ENCODE data around the gene BMERB1.
"Not testable (repeated sequence)": the region's sequence is repeated elsewhere in the genome, so short reads cannot be mapped to it uniquely, and the experiment has no call there.

The BMERB1 gene

GRCh38 chr16:15598648-15599190 is 164.3 kb downstream of the BMERB1 start:
- no peak for DNase-seq

- no peak for DNase-seq
Observed at GRCh38 chr16:15599303-15600070, 165.1 kb downstream of the BMERB1 start.

DNA sequence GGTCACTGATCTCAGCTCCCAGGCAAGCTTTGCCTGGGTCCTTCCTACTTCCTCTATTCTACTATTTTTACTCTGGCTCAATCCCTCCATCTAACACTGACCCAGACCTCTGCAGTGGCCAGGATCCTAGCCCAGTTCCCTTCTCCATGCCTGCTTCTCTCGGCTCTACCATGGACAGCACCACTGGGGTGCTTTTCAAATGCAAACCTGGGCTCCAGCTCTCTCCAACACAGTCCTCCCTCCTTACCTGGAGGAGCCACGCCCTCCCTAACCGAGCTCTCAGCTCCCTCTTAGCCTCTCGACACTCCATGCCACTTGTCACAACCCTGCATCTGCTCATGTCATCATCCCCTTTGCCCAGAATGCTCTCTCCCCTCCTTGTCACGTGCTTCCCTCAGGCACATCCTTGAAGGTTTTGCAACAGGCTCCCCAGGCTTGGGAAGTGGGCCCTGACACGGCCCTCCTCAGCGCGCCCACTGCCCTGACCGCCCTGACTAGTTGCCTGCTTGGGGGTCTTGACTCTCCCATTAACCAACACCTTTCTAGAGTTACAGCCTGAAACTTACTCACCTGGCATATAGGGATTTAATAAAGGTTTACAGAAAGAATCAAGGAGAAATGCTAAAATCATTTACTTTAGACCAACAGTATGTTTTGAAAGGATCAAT is 167.0 kb downstream of the BMERB1 start:
- no peak for DNase-seq

DNA sequence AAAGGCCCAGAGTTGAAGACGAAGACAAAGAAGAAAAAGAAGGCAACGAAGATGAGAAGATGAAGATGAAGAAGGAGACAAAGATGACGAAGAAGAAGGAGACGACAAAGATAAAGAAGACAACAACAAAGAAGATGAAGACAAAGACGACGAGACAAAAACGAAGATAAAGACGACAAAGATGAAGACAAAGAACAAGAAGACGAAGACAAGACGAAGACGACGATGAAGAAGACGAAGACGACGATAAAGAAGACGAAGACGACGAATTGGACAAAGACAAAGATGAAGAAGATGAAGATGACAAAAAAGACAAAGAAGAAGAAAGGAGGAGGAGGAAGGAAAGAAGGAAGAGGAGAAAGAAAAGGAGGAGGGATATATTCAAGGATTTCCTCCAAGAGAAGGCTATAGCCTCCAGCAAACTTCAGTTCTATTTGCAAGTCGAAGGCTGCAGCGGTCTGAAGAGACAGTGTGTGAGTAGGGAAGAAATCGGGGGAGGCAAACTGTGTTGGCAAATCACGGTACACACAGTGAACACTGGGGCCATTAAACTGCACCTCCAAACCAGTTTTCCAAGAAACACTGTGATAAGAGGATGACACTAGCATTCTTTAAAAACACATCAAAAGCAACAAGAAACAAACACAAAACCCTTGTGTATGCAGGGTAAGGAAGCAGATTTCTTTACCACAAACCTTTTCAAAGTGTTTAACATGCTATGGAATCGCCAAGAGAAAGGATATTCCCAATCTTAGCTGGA is 168.1 kb downstream of the BMERB1 start:
- DNase-seq: no peak

- DNase-seq: no peak
Observed at GRCh38 chr16:15604460-15605440, 170.4 kb downstream of the BMERB1 start.

DNA sequence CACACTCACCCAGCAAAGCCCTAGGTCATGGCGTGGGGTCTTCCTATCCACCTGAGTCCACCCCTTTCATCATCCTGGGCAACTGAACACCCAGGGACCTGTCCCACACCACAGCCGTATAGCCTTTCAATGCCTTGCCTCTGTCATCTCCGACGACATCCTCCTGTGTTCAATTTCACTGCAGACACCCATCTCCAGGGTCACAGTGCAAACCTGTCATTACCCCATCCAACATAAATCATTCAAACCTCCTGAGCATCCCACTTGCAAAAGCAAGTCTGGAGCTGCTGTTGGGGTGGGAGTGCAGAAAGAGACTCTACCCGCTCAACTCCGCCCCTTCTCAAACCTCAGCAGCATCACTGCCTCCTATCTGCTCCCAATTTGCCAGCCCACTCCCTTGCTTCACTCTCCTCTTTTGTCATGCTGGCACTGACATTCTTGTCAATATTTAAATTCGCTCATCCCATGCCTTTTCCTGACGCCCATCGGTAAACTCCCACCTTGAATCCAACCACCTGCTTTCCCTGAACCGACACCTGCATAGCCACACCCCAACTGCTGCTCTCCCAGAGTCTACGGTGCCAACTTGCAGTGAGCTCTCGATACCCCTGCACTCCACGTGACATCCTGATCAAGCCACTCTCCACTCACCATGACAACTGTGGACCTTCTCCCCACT is 171.6 kb downstream of the BMERB1 start:
- DNase-seq: no peak

DNA sequence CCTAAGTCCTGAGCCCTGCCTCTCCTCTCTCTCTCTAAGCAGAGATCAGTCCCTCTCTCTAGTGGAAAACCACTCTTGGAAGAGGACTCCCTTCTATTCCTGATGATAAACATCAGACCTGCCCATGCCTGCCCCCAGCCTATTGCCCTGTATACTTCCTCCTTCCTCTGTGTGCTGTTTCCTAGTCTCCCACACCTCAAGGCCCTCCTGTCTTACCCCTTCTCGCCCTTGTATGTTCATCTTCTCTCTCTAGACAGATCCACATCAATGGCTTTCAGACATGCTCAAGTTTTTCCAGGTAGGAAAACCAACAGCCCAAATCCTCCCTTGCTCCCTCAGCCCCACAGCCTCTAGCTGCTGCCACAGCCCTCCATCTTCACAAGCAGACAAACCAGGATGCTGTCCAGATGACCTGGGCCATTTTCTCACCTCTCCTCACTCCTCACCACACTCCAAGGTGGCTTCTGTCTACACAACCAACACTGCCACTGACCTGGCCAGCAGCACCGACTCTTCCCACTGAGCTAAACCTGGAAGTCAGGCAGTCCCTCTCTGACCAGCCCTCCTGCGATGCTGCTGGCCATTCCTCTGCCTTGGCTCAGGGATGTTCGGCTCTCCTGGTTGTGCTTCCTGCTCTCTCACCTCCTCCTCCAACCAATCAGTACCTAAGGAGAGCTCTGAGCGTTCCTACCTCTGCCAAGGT is 172.3 kb downstream of the BMERB1 start:
- no peak for DNase-seq

DNA sequence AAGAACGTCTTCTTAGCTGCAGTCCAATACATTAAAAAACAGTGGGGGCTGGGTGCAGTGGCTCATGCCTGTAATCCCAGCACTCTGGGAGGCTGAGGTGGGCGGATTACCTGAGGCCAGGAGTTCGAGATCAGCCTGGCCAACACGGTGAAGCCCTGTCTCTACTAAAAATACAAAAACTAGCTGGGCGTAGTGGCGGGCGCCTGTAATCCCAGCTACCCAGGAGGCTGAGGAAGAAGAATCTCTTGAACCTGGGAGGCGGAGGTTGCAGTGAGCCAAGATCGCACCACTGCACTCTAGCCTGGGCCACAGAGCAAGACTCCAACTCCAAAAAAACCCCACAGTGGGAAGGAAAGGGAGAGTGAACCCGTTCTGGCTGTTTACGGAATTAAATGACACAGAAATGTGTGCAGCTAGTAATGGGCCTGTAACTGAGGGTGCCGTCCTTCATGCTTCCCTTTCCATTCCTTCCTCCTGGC is 172.9 kb downstream of the BMERB1 start:
- DNase-seq: not testable (repeated sequence)

GRCh38 chr16:15607700-15608396 is 173.5 kb downstream of the BMERB1 start:
- DNase-seq: no peak

DNA sequence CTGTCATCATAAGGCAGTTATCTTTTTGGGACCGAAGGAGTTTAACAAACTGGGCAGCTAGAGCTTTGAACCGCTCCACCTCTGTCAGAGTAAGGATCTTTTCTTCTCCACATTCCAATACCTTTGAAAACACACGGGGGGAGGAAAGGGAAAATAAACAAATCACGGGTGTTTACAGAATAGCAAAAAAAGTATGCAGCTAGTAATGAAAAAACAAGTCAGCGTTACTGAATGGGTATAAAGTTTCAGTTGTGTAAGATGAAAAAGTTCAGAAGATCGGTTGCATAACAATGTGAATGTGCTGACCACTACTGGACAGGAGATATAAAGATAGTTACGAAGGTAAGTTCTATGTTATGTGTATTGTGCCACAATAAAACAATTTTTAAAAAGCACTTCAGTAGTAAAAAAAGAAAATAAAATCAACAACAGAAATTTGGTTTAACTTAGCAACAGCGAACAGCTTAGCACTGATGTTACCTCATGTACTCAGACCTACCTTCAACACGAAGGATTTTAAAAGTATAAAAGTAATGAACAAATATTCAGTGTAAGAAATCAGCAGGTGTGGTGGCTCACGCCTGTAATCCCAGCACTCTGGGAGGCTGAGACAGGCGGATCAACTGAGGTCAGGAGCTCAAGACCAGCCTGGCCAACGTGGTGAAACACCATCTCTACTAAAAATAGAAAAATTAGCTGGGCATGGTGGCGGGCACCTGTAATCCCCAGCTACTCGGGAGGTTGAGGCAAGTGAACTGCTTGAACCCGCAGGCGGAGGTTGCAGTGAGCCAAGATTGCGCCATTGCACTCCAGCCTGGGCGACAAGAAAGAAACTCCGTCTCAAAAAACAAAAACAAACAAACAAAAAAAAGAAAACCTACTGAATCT is 174.3 kb downstream of the BMERB1 start:
- no peak for DNase-seq

- no peak for DNase-seq
Observed at GRCh38 chr16:15609286-15609649, 174.9 kb downstream of the BMERB1 start.

DNA sequence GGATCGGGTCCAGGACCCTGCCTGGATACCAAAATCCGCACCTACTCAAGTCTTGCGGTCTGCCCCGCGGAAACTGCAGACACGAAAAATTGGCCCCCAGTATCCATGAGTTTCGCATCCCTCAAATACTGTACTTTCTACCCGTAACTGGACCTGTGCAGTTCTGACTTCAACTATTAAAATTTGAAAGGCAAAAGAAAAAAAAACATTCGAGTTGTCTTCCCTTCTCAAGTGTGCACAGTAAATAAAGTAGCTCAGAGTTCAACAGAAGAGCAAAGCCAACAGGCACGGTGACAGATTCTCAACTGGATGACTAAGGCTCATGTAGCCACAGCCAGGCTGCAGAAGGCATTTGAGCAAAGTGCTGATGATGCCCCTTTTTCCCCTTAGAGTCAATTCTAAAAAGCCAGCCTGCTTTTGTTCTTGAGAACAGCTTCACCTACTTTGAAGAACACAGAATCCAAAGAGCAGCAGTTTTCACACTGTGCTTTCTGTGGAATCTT is 176.0 kb downstream of the BMERB1 start:
- DNase-seq: no peak

- DNase-seq: no peak
Observed at GRCh38 chr16:15611610-15612009, 177.2 kb downstream of the BMERB1 start.

GRCh38 chr16:15613676-15614075 is 179.3 kb downstream of the BMERB1 start:
- no peak for DNase-seq

DNA sequence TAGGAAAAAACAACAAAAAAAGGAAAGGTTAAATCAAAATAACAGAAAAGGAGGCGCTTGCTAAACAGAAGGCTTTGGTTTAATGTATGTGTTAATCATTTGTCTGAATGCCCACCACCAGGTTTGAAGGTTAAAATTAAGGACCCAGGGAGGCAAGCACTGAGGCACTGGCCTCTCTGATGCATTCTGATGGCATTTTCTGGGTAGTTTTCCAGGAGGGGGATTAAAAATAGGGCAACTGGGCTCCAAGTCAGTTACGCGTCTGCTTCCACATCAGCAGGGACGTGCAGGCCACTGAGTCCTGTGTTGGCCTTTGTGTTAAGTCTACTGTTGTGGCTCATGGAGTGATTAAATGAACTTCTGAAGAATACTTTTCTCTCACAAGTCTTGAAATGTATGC is 181.6 kb downstream of the BMERB1 start:
- DNase-seq: no peak

DNA sequence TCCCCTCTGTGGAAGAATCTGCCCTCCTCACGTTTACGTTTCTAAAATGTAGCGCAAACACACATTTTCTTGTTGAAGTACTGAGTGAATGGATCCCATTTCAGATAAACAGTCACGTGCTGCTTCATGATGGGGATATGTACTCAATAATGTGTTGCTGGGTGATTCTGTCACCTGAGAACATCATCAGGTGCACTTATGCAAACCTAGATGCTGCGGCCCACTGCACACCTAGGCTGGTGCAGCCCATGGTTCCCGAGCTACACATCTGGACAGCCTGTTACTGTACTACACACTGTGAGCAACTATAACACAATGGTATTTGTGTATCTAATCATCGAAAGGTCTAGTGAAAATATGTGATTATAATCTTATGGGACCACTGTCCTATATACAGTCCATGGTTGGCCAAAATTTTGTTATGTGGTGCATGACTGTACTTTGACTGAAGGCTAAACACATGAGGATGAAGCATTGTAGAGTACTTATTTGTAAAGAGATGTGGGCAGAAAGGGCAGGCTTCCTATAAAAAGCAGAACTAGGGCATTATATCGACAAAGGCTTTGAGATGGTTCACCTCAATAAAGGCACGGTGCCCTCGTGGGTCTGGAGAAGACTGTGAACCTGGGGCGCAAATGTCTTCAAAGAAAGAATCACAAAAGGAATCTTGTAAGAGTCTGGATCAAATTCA is 182.2 kb downstream of the BMERB1 start:
- DNase-seq: no peak

- no peak for DNase-seq
Observed at GRCh38 chr16:15617901-15618300, 183.5 kb downstream of the BMERB1 start.

DNA sequence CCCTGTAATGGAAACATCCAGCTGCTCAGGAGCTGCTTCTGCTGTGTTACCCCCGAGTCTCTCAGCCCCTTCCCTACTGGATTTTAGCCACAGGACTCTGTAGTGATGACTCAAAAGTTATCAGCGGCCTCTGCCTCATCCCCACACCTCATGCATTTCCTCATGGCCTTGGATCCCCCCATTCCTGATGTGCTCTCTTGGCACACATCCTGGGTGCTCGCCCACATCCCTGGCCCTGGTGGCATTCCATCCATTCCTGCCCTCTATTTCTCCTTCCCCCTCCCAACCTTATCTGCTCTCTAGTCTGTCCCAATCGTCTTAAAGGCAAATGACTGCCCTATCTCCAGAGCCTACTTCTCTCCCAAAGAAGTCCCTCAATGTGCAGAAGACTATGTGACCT is 184.0 kb downstream of the BMERB1 start:
- DNase-seq: no peak
